ENCODE results near the gene ATP2B1.
"Not testable (repeated sequence)": the region's sequence is repeated elsewhere in the genome, so short reads cannot be mapped to it uniquely, and the experiment has no call there.

GRCh38 chr12:89697728-89698127 lies 10.9 kb downstream of the ATP2B1 start:
- not testable (repeated sequence) for TF ChIP-seq HOXB5 (CRISPR knock-in tag; IDR thresholded peaks at IDR 0.05); ESRRA (IDR thresholded peaks at IDR 0.05; ENCODE audit: borderline replicate concordance, low read length); POLR2A (IDR thresholded peaks at IDR 0.05; ENCODE audit: low read length); RNF2 (IDR thresholded peaks at IDR 0.05; ENCODE audit: borderline replicate concordance, low read depth); ZFP36 (IDR thresholded peaks at IDR 0.05; ENCODE audit: borderline replicate concordance, partially characterized antibody); PHF8 (IDR thresholded peaks at IDR 0.05; ENCODE audit: borderline replicate concordance, low read depth); EP300 (IDR thresholded peaks at IDR 0.05); CEBPB (IDR thresholded peaks at IDR 0.05); HDAC2 (IDR thresholded peaks at IDR 0.05); MYC (IDR thresholded peaks at IDR 0.05; ENCODE audit: borderline replicate concordance, low read length); MAZ (IDR thresholded peaks at IDR 0.05; ENCODE audit: borderline replicate concordance, low read depth, low read length)
- TF ChIP-seq, protein P1, sequence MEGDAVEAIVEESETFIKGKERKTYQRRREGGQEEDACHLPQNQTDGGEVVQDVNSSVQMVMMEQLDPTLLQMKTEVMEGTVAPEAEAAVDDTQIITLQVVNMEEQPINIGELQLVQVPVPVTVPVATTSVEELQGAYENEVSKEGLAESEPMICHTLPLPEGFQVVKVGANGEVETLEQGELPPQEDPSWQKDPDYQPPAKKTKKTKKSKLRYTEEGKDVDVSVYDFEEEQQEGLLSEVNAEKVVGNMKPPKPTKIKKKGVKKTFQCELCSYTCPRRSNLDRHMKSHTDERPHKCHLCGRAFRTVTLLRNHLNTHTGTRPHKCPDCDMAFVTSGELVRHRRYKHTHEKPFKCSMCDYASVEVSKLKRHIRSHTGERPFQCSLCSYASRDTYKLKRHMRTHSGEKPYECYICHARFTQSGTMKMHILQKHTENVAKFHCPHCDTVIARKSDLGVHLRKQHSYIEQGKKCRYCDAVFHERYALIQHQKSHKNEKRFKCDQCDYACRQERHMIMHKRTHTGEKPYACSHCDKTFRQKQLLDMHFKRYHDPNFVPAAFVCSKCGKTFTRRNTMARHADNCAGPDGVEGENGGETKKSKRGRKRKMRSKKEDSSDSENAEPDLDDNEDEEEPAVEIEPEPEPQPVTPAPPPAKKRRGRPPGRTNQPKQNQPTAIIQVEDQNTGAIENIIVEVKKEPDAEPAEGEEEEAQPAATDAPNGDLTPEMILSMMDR (IDR thresholded peaks at IDR 0.05) = not testable (repeated sequence)
- TF ChIP-seq, protein P2, sequence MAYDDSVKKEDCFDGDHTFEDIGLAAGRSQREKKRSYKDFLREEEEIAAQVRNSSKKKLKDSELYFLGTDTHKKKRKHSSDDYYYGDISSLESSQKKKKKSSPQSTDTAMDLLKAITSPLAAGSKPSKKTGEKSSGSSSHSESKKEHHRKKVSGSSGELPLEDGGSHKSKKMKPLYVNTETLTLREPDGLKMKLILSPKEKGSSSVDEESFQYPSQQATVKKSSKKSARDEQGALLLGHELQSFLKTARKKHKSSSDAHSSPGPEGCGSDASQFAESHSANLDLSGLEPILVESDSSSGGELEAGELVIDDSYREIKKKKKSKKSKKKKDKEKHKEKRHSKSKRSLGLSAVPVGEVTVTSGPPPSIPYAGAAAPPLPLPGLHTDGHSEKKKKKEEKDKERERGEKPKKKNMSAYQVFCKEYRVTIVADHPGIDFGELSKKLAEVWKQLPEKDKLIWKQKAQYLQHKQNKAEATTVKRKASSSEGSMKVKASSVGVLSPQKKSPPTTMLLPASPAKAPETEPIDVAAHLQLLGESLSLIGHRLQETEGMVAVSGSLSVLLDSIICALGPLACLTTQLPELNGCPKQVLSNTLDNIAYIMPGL (CRISPR knock-in tag; IDR thresholded peaks at IDR 0.05; ENCODE audit: borderline replicate concordance) = not testable (repeated sequence)
- TF ChIP-seq, protein P3, sequence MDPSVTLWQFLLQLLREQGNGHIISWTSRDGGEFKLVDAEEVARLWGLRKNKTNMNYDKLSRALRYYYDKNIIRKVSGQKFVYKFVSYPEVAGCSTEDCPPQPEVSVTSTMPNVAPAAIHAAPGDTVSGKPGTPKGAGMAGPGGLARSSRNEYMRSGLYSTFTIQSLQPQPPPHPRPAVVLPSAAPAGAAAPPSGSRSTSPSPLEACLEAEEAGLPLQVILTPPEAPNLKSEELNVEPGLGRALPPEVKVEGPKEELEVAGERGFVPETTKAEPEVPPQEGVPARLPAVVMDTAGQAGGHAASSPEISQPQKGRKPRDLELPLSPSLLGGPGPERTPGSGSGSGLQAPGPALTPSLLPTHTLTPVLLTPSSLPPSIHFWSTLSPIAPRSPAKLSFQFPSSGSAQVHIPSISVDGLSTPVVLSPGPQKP (IDR thresholded peaks at IDR 0.05; ENCODE audit: low read depth, low read length) = not testable (repeated sequence)
